Subcutaneous abdominal adipose tissue (tissue), 5 donors: ENCODE measurements around the gene KLF3.

Experiments
- H3K27ac ChIP-seq: one replicate; pipeline ENCODE4 v1.7.0; 2013; ENCODE audit warnings: low read depth, mild to moderate bottlenecking, inconsistent platforms, low read length, moderate library complexity
- H3K27me3 ChIP-seq, 5 donors: one replicate each; pipeline ENCODE4 v1.7.0; 2013; ENCODE audit warnings: low read length in 5 of 5, inconsistent platforms in 1 of 5; ENCODE audit not compliant: control insufficient read depth in 5 of 5, insufficient read depth in 4 of 5
- H3K36me3 ChIP-seq, 5 donors: one replicate each; pipeline ENCODE4 v1.7.0; 2013; ENCODE audit warnings: low read length in 5 of 5; ENCODE audit not compliant: control insufficient read depth in 5 of 5, insufficient read depth in 5 of 5
- H3K4me1 ChIP-seq, 5 donors: one replicate each; pipeline ENCODE4 v1.7.0; 2013; ENCODE audit warnings: low read length in 5 of 5, mild to moderate bottlenecking in 3 of 5, moderate library complexity in 1 of 5; ENCODE audit not compliant: control insufficient read depth in 5 of 5, insufficient read depth in 5 of 5
- H3K4me3 ChIP-seq, 5 donors: one replicate each; pipeline ENCODE4 v1.7.0; 2013; ENCODE audit warnings: low read length in 5 of 5, low read depth in 1 of 5
- H3K9ac ChIP-seq, 5 donors: one replicate each; pipeline ENCODE4 v1.7.0; 2013; ENCODE audit warnings: low read length in 5 of 5, mild to moderate bottlenecking in 4 of 5, moderate library complexity in 3 of 5
- H3K9me3 ChIP-seq, 5 donors: one replicate each; pipeline ENCODE4 v1.7.0; 2013; ENCODE audit warnings: low read length in 5 of 5; ENCODE audit not compliant: control insufficient read depth in 5 of 5
- donor health status: healthy.
- donor health status: healthy.
- donor health status: healthy.
- donor health status: healthy.
- donor health status: healthy.

The KLF3 gene

DNA sequence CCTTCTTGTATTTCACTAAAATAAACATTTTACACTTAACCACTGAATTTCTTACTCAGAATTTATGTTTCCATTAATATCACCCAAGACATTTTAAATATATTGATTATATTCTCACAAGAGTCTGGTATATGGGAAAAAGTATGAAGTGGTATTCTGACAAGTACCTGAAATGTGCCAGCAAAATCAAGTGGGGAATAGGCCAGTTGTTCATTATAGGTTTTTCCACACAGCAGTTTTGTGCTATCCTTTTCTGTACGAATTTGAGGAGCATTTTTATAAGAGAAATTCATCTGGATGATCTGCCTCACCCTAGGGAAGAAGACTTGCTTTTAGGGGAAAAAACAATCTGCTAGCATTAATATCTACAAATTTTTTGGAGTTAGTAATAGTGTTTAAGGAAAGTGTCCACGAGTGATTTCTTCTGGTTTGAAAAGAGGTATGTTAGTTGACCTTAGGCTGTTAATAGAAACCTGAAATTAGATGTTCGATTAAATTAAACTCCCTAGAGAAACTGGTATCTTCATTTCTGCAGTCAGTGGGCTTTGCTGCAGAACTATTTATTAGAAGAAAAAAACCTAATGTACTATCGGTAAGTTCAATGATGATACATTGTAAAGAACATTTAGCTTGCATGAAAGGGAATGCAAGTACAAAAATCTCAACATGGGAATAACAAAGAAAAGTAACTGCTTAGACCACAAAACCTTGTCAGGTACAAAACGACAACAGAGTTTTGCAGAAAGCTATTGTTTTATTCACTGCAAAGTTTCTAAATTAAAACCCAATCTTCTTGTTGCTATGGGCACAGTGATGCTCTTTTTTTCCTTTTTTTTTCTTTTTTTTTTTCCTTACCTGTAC lies 1.8 kb downstream of the KLF3 start:
- peak overlapping the region; percentile 94 for H3K27ac ChIP-seq
- no peaks in the 10 kb centered on the region for H3K9me3 ChIP-seq
- no peaks in the 10 kb centered on the region for H3K36me3 ChIP-seq
- peak overlapping the region in 4 of 5 donors; percentile 63 to 83 (median 72) for H3K9ac ChIP-seq
- no peaks in the 10 kb centered on the region for H3K27me3 ChIP-seq
- H3K4me3 ChIP-seq: peak overlapping the region; percentile 64 to 92 (median 83)
- peaks cover 7 to 69% (median 64%) of the 10 kb centered on the region in 5 donors for H3K4me1 ChIP-seq

DNA sequence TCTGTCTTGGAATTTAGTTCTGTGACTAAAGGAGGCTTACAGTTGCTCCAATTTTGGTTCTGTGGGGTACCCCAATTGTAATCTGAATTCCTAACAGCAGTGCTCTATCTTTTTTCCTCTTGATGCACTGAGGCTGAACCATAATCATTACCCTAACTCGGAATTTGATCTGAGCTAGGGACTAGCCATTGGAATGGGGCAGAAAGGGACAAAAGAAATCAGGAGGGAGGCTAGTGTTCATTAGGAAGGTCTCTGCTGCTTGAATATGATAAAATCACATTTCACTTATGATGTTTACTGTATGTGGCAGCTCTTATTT lies 2.7 kb downstream of the KLF3 start:
- Histone ChIP-seq H3K36me3 (no peaks in the 10 kb centered on the region), H3K4me1 (peaks cover 14 to 78% (median 74%) of the 10 kb centered on the region in 5 donors), H3K9ac (peak overlapping the region; percentile 63 to 83 (median 66)), H3K27me3 (no peaks in the 10 kb centered on the region), H3K4me3 (peak overlapping the region; percentile 54 to 92 (median 74)), H3K27ac (peak overlapping the region; percentile 94), H3K9me3 (no peaks in the 10 kb centered on the region)

DNA sequence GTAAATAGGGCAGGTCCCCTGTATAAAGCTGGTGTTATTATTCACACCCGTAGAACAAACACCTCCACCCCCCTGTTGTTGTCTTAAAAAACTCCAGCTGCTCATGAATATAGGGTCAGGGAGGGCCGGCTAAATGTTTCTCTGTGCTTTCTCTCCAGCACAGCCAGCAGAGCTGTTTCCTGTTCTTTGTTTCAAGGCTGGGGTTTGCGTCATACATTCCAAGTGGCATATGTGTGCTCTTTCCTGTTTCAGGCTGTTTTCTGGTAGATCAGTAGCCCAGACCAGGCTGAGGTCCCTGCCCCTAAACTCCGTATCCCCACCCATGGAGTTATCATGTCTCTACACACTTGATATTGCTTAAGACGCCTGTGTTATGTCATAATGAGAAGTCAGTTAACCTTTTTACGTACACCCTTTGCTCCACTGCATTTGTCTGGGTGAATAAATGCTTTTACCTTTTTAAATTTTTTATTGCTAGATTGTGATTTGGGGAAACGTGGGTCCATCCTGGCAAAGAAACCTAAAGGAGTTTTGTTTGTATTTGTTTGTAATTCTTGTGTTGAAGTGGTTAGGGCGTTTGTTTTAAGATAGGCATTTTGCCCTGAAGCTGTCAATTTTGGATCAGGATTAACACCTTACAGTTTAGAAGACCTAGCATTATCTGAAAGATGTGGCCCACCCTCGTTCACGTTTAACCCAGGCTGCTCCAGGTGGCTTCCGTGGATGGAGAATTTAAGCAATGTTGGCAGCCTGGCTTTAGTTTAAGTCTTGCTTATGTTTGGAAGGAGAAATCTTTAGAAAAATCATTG lies 3.3 kb downstream of the KLF3 start:
- Histone ChIP-seq H3K27ac (peak overlapping the region; percentile 94), H3K27me3 (no peaks in the 10 kb centered on the region), H3K4me3 (peak overlapping the region; percentile 54 to 92 (median 74)), H3K9me3 (no peaks in the 10 kb centered on the region), H3K4me1 (peaks cover 17 to 79% (median 76%) of the 10 kb centered on the region in 5 donors), H3K9ac (peak overlapping the region; percentile 63 to 83 (median 74)), H3K36me3 (no peaks in the 10 kb centered on the region)

DNA sequence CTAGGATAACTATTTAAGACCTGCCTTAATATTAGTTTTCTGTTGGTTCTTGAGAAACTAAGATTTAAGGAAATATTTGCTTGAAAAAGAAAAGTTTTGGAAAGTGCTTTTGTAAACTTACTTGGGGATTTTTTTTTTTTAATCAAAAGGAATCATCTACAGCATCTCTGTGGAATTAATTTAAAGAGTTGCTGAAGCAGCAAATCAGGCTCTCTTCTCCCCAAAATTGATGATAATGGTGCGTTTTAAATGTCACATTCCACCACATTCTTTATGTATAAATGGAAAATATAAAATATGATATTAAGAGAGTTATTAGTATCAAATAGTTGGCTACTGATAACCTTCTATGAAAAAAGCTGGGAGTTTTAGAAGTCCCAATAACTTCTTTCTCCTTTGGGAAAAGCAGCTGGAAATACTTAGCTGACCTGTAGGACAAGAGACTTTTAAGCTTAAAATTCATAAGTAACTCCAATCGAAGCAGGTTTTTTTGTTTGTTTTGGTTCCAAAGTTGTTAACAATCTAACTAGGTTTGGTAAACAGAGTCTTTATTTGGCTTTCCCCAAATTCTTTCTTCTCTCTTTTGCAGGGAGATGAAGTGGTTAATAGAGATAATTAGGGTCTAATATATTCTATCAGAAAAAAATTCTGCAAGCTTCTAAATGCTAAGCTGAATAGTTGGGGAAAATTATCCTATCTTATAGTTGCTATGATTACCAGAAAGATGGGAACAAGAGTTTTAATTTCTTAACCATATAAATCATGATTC lies 4.4 kb downstream of the KLF3 start:
- Histone ChIP-seq H3K9me3 (no peaks in the 10 kb centered on the region), H3K27me3 (no peaks in the 10 kb centered on the region), H3K4me1 (peaks cover 20 to 81% (median 80%) of the 10 kb centered on the region in 5 donors), H3K4me3 (peak overlapping the region in 1 of 5 donors; percentile 10), H3K9ac (peak overlapping the region in 3 of 5 donors; percentile 42 to 79 (median 69)), H3K27ac (peak overlapping the region; percentile 94), H3K36me3 (no peaks in the 10 kb centered on the region)

DNA sequence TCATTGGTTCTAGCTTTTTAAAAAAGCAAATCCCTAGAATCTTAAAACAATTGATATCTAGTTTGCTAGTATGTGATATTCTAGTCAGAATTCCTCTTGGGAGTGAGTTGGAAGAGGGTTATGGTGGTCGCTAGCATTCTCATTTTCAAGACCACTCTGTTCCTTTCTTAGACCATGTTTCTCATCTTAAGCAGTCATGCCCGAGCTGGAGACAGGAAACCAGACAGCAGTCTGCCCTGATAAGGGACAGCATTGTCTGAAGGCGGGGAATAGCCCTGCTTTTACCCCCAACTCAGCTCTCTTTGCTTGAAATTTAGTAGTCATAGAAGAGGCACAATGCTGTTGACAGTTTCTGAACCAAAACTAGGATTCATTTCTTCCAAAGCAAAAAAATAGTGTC lies 5.2 kb downstream of the KLF3 start:
- Histone ChIP-seq H3K36me3 (no peaks in the 10 kb centered on the region), H3K4me3 (peak overlapping the region in 1 of 5 donors; percentile 3), H3K9ac (peak overlapping the region in 3 of 5 donors; percentile 10 to 64 (median 19)), H3K9me3 (no peaks in the 10 kb centered on the region), H3K27me3 (no peaks in the 10 kb centered on the region), H3K4me1 (peaks cover 26 to 89% (median 88%) of the 10 kb centered on the region in 5 donors), H3K27ac (peak overlapping the region; percentile 94)

DNA sequence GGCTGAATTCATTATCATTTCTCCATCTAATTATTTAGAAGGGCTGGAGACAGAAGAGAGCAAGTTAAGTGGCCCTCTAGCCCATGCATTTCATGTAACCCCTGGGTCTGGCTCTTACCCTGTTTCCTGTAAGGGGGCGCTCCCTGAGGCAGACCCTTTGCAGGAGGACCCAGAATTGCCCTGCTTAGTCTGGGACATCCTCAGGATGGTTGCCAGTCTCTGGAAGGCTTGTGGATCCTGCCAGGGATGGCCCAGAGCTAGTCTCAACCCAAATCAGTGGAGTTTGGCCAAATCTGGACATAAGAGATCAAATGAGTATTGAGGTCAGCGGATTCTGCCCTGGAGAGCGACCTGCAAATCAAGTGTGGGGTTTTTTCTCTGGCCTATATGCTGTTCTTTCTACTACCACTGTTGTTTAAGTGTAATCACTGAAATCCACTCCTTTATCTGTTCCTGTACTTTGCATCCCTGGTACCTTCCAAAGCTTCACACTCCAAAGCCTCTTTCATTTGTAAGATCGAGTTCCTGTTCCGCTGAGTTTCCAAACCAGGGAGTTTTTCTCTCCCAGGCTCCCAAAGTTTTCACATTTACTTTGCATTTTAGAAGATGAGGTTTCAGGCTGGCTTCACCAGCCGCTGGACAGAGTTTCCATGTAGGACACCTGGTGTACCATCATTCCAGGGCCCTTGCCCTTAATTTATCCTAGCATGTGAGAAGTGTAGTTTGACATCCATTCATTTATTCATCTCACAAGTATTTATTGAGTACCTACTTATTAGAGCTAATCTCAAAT lies 6.3 kb downstream of the KLF3 start:
- Histone ChIP-seq H3K9ac (peak overlapping the region in 4 of 5 donors; percentile 13 to 75 (median 39)), H3K4me1 (peaks cover 32 to 97% (median 96%) of the 10 kb centered on the region in 5 donors)

DNA sequence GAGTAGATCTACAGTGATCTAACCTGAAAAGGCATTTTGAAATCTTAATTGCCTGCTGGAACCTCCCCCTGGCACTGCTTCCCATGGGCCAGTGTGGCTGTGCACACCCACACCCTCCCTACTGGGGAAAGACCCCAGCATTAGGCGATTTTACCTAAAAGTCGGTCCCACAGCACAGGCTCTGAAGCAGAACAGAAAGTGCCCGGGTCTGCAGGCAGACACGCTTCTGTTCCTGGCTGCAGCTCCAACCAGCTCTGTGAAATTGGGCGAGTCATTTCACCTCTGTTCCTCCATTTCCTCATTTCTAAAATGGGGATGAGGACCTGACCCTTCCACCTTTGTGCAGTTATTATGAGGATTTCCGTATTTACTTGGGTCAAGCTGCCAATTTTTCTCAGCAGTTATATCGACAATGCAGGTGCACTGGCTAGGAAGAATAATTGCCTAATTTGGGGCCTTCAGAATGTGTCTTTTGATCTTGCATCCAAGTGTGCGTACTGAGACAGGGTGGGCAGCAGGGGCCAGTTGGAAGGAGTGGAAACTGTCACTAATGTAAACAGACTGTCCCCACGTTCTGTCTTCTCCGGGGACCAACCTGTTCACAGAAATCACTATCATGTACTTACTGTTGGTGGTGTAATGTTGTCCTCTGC lies 7.1 kb downstream of the KLF3 start:
- Histone ChIP-seq H3K9me3 (no peaks in the 10 kb centered on the region), H3K36me3 (no peaks in the 10 kb centered on the region), H3K4me3 (peak overlapping the region in 4 of 5 donors; percentile 17 to 48 (median 39)), H3K4me1 (peaks cover 32 to 98% (median 95%) of the 10 kb centered on the region in 5 donors), H3K9ac (peak overlapping the region in 4 of 5 donors; percentile 13 to 75 (median 46)), H3K27ac (peak overlapping the region; percentile 94), H3K27me3 (no peaks in the 10 kb centered on the region)

More for the DNA sequence above, 6.3 kb downstream of the KLF3 start:
- H3K27me3 ChIP-seq: no peaks in the 10 kb centered on the region
- H3K9me3 ChIP-seq: no peaks in the 10 kb centered on the region
- peak overlapping the region in 4 of 5 donors; percentile 17 to 48 (median 39) for H3K4me3 ChIP-seq
- peak overlapping the region; percentile 94 for H3K27ac ChIP-seq
- no peaks in the 10 kb centered on the region for H3K36me3 ChIP-seq

DNA sequence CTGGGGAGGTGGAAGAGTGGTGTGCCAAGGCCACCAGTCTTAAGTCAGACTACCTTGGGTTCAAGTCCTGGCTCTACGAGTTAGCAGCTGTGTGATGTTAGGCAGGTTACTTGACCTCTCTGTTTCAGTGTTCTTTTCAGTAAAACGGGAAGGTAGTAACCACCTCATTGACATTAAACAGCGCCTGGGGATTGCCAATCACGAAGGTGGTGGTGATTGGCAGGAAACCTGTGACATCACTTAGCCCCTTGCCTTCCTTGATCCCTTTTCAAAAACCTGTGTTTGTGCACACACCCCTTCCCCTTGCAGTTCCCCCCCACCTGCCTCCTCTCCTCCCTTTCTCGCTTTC lies 7.6 kb downstream of the KLF3 start:
- Histone ChIP-seq H3K9ac (peak overlapping the region in 4 of 5 donors; percentile 9 to 75 (median 70)), H3K4me3 (peak overlapping the region in 3 of 5 donors; percentile 4 to 48 (median 46)), H3K36me3 (no peaks in the 10 kb centered on the region), H3K4me1 (peaks cover 31 to 93% (median 92%) of the 10 kb centered on the region in 5 donors), H3K27me3 (no peaks in the 10 kb centered on the region), H3K27ac (peak overlapping the region; percentile 94), H3K9me3 (no peaks in the 10 kb centered on the region)

DNA sequence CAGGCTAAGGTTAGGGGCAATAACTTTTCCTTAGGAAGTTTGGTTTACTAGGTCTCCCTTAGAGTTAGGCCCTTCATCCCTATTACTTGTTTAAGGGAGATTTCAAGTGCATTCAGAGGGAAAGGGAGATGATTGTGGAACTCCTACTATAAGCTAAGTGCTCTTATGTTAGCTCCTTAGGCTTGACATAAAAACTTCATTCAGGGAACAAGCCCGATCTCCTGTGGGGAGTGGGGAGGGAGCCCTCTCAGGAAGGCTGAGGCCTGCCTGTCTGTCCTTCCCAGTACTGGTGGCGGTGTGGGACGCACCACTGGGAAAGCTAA lies 8.0 kb downstream of the KLF3 start:
- H3K4me1 ChIP-seq: peaks cover 28 to 92% (median 90%) of the 10 kb centered on the region in 5 donors
- no peaks in the 10 kb centered on the region for H3K36me3 ChIP-seq
- H3K27me3 ChIP-seq: no peaks in the 10 kb centered on the region
- peak overlapping the region in 3 of 5 donors; percentile 23 to 52 (median 40) for H3K4me3 ChIP-seq
- peak overlapping the region in 4 of 5 donors; percentile 9 to 75 (median 70) for H3K9ac ChIP-seq
- H3K9me3 ChIP-seq: no peaks in the 10 kb centered on the region
- H3K27ac ChIP-seq: peak overlapping the region; percentile 94
